ENCODE results near the gene HMGN1.

HMGN1 gene

DNA sequence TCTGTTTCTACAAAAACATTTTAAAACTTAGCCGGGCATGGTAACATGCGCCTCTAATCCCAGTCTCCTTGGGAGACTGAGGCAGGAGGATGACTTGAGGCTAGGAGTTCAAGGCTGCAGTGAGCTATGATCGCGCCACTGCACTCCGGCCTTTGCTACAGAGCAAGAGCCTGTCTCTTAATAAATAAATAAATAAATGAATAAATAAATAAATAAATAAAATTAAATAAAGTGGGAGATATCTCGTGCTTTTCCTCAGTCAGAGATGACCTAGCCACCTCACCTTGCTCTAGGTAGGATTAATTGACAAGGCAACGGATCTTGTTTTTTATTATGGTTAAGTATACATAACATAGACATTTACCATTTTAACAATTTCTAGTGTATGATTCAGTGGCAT lies 21.2 kb downstream of the HMGN1 start:
- no peak for DNase-seq

- no peak for DNase-seq
Observed at GRCh38 chr21:39326607-39327307, 22.1 kb downstream of the HMGN1 start.

DNA sequence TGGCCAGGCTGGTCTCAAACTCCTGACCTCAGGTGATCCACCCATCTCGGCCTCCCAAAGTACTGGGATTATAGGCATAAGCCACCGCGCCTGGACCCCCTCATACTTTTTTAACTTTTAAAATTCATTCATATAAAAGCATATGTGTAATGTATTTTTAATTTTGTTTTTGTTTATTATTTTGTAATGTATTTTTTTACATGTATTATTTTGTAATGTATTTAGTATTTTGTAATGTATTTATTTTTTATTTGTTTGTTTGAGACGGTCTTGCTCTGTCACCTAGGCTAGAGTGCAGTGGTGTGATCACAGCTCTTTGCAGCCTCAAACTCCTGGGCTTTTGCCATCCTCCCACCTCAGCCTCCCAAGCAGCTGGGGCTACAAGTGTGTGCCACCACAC lies 23.4 kb downstream of the HMGN1 start:
- DNase-seq: no peak

DNA sequence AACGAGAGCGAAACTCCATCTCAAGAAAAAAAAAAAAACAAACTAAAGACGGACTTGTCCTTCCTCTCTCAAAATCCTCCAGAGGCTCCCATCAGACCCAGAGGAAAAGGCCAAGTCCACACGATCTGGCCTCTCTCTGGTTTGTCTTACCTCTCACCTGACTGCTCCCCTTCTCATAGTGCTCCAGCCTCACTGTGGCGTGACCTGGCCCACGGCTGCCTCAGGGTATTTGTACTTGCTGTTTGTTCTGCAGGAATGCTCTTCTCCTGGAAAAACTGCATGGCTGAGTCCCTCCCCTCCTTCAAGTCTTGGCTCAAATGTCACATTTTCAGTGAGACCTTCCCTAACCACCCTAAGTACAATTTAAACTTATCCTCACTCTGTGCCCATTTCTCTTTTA lies 27.5 kb downstream of the HMGN1 start:
- DNase-seq: no peak

DNA sequence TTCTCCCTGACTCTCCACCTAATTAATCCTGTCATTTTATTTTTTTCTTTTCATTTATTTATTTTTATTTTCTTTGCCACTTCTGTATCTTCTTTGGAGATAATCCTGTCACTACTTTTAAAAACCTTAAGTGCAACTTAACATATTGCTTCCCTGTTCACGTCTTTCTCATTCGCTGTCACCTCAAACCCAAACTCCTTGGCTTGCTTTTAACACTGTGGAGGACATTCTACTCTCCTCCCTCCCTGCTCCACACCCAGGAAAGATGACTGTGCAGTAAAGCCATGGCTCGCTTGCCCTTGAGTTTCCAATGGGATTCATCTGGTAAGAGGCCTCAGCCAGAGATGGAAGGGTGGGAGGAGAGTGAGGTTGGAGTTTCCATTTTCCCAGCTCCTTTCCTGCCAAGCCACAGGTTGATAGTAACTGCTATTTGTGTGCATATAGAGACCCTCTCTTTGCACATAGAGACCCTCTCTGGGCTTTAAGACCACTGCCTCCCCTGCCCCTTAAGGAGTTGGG lies 29.0 kb downstream of the HMGN1 start:
- no peak for DNase-seq

GRCh38 chr21:39319251-39319756 lies 29.6 kb downstream of the HMGN1 start:
- no peak for DNase-seq

DNA sequence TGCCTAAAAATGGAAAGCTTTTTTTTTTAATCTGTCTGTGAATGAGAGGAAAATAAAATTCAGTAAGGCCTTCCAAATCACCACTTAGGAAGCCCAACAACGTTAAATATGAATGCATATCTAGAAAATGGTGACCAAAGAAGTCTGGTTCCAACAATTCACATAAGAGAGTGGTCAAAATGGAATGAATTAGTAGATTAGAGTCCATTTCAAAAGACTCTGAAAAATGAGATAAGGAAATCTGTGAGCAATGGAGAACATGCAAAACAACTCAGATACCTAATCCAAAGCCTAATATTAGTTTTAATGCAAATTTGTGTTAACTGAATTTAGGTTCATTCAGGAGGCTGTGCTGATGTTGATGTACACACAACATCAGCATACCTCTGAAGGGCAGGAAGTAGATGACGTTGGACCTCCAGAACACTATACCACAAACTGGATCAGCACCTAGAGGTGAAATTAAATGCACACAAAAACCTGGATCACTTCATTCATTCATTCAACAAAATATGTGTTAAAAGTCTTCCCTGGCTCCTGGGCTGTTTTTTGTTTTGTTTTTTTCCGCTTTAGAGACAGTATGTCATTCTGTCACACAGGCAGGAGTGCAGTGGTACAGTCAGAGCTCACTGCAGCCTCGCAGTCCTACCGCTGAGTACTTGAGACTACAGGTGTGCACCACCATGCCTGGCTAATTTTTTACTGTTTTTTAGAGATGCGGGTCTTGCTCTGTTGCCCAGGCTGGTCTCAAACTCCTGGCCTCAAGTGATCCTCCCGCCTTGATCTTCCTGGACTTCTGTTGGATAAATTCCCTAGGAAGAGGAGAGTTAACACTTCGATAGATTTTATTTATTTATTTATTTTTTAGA lies 30.6 kb downstream of the HMGN1 start:
- no peak for DNase-seq

GRCh38 chr21:39317134-39318090 lies 31.5 kb downstream of the HMGN1 start:
- DNase-seq: peak; percentile 54

DNA sequence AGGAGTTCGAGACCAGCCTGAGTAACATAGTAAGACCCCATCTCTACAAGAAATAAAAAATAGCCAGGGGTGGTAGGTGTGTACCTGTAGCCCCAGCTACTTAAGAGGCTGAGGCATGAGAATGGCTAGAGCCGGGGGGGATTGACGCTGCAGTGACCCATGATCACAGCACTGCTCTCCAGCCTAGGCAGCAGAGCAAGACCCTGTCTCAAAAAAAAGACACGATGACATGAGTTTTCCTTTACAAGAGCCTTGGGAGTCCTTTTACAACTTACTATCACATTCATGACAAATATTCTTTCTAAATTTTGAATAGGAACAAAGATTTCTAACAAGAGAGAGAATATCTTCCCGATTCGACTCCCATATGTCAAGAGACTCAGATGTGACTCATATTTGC lies 32.2 kb downstream of the HMGN1 start:
- no peak for DNase-seq

- no peak for DNase-seq
Observed at GRCh38 chr21:39315603-39316445, 33.1 kb downstream of the HMGN1 start.

DNA sequence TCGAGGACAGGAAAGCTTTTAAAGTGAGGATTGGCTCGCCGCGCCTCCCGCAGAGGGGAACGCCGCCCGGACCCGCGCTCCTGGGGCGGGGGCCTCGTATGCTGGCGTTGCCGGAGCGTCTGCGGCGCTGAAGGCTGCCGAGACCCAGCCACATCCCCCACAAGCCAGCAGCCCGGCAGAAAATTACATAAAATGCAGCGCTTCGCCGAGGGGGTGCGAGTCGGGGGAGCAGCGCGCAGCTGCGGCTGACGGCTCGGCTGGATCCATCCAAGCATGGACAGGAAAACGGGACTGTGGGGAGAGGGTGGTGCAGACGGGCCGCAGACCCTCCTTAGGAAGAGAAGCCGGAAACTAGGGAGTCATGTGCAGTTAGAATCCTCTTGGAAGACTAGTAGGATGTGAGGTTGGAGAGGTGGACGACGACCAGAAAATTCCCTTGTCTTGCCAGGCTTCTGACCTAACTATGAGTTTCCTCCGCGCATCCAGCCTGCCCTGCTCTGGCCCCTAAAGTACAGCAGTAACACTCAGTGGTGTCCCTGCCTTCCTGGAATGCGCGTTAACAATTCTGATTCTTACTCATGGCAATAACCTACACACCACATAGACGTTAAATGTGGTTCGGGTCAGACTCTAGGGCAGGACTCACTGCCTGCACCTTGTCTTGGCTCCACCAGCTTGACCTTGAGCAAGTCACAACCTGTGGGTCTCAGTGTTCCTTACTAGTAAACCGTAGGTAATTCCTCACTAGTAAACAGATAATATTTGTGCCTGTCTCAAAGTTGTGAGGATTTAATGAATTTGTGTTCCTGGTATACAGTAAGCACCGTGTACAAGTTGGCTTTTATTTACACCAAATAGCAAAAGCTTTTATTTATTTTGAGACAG lies 34.5 kb downstream of the HMGN1 start:
- peak; percentile 79 for DNase-seq

GRCh38 chr21:39313571-39314142 lies 35.2 kb downstream of the HMGN1 start, which contains the start of gene BRWD1:
Gene BRWD1, minus strand, starts transcription at chr21:39313632. Its CDS starts 141 bp downstream, at chr21:39313491.
- DNase-seq: peak; percentile 91

DNA sequence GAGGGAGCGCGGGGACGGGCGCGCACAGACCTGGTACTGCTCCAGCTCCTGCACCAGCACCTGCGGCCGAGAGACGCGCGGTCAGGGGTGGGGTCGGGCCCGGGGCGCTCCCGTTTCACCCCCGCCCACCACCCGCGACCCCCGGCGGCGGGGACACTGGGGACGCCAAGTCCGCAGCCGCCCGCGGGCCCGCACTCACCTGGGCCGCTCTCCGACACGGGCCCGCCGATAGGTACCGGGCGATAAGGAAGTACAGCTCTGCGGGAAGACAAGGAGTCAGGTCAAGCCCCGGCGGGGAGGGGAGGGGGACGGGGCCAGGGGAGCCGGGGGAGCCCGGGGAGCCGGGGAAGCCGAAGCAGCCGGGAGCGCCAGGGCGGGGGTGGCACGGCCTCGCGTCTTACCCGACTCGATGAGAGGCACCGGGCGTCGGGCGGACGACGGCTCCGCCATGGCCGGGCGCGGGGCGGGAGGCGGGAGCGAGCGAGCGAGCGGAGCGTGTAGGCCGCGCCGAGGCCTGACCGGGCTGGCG lies 35.8 kb downstream of the HMGN1 start:
- DNase-seq: no peak

DNA sequence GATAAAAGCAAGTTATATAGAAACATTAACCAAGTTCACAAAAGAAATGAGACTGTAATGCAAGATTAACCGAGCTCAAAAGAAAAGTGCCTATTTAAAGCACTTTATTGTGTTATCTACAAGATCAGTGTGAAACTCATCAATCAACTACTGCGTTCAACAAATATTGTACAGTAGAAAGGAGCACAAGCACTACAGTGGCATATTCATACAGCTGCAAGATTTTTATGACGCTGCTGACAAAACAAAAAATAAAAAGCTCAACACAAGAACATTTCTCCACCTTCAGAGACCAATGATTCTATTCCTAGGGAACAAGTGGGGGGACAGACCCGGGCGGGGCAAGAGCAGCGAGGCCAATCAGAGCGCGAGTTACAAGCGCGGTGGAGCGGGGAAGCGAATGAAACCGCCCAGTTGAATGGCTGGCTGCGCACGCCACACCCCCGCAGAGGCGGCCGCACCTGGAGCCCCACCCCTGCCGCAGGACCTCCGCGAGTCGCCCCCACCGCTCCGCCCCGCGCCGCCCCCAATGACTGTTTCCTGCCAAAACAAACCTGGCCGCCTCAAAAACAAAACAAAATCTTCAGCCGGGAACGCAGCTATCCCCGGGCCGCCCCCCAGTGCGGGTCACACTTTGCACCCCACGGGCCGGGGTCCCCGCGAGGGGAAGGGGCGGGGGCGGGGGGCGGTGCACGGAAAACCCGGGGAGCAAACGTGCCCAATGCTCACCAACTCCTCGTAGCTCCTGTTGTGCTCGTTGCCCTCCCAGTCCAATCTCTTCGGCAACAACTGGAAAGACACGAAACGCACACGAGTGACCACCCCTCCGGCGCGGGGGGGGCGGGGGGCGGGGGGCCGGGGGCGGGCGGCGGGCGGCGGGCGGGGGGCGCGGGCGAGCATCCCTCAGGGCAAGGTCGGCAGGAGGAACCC lies 36.5 kb downstream of the HMGN1 start:
- DNase-seq: peak; percentile 93

DNA sequence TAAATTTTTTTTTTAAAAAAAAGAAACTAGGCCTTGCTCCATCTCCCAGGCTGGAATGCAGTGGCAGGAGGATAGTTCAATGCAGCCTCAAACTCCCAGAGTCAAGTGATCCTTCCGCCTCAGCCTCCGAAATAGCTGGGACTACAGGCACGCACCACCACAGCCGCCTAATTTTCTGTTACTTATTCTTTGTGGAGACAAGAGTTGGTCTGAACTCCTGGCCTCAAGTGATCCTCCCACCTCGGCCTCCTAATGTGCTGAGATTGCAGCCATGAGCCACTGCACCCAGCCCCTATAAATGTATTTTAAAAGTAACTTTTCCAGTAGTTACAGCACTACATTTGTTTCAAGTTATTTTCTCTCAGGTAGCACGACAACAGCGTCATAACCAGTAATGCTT lies 37.7 kb downstream of the HMGN1 start:
- no peak for DNase-seq

DNA sequence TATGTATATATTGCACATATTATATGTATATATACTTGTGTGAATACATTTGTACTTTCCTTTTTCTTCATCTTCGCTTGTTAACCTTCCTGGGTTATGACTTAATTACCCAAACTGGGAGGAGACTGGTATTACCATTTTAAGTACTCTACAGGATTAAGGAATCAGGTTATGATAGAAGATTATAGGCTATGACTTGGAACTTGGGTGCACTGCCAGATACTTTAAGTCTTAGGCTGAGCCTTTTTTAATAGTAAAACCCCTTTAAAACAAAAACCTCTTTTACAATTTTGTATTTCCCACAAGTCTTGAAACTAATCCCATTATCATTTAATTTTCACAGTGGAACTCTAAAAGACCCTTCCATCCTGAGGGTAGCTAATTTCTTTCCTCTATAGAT lies 41.4 kb downstream of the HMGN1 start:
- peak; percentile 55 for DNase-seq

DNA sequence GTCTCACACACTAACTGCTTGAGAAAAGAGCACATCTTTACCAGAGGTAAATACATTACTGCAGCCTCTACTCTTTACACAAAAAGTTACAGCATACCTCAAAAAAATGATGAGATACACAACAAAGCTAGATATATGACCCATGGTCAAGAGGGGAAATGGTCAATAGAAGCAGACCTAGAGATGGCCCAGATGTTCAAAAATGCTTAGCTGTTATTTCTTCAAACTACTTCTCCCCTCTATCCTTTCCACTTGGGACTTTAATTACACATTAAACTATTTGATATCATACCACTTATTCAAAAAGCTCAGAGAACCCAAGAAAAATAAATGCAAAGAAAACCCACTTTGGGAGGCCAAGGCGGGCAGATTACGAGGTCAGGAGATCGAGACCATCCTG lies 48.3 kb downstream of the HMGN1 start:
- no peak for DNase-seq

- DNase-seq: no peak
Observed at GRCh38 chr21:39296891-39297290, 52.0 kb downstream of the HMGN1 start.
